ENCODE results near the gene RCE1.
A peak's percentile ranks its signal among the peaks of the same experiment; 100 is the strongest.

Gene RCE1

DNA sequence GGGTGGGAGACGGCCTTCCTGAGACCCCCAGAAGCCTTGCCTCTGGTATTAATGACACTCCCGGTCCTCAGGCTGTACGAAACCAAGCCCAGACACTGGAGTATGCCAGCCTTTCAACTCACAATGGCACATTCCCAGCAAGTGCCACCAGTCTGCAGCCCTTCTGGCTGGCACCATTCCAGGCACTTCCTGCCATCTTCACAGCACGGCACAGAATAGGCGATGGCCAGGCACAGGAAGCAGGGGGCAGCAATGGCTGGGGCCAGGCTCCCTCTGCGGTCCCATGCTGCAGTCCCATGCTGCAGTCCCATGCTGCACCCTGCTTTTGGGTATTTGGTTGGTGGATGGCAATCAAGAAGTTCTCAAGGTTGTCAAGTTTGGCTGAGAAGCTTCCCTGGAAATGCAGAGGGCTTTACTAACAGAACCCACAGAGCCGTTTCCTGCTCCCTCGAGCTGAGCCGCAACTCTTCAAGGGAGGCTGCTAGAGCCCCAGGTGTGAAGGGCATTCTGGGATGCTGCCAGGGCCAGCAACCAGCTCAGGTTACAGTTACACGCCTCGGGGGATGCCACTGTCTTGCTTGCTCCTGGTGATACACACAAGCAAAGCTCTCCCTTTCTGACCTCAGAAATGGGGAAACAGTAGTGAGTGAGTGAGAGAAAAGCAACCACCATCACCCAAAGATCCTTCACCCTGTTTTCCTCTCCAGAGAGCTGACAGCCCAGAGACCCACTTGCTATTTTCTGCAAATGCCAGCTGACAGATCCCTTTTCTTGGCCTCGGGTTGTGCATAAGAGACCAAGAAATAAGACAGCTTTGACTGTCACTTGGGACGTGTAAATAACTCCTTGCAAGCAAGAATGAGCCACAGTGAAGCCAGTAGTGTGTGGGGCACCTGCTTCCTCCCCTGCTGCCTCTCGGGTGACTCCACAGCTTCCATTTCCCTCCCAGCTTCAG, 37.5 kb downstream of the RCE1 start:
- H3K27me3 ChIP-seq (replicated peaks; ENCODE audit: control insufficient read depth, insufficient read depth, low read length, poor library complexity, severe bottlenecking), result no peaks in the 10 kb centered on the region
- H3K9me3 ChIP-seq (ENCODE audit: control insufficient read depth, low read length), result no peaks in the 10 kb centered on the region
- peaks cover 9% of the 10 kb centered on the region for H3K4me1 ChIP-seq (ENCODE audit: control insufficient read depth, insufficient read depth, low read length, poor library complexity, severe bottlenecking)
- H3K27ac ChIP-seq (ENCODE audit: insufficient read depth, low read length, poor library complexity, severe bottlenecking), result no peak overlapping the region
- H3K4me3 ChIP-seq (ENCODE audit: insufficient read depth, low read depth, low read length, poor library complexity, severe bottlenecking), result no peak overlapping the region
- DNase-seq, result no peak
- no peaks in the 10 kb centered on the region for H3K36me3 ChIP-seq (ENCODE audit: control insufficient read depth, insufficient read depth, low read length)

DNA sequence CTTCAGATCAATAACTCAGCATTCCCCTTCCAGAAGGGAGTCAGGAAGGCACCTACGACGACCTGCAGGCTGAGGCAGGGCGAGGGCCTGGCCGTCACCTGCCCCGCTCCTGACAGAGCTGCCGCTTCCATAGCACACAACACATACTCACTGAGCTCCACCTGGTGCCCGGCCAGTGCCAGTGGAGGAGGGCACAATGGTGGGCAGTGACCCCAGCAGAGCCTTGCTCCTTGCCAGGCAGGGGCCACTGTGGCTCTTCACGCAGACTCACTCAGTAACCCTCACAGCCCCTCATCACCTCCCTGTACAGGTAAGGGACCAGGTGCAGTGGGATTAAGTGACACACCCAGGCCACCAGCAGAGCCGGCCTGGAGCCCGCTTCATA, 38.2 kb downstream of the RCE1 start:
- no peak overlapping the region for H3K4me3 ChIP-seq (ENCODE audit: insufficient read depth, low read depth, low read length, poor library complexity, severe bottlenecking)
- no peaks in the 10 kb centered on the region for H3K27me3 ChIP-seq (replicated peaks; ENCODE audit: control insufficient read depth, insufficient read depth, low read length, poor library complexity, severe bottlenecking)
- H3K9me3 ChIP-seq (ENCODE audit: control insufficient read depth, low read length), result no peaks in the 10 kb centered on the region
- H3K4me1 ChIP-seq (ENCODE audit: control insufficient read depth, insufficient read depth, low read length, poor library complexity, severe bottlenecking), result peaks cover 9% of the 10 kb centered on the region
- H3K27ac ChIP-seq (ENCODE audit: insufficient read depth, low read length, poor library complexity, severe bottlenecking), result no peak overlapping the region
- H3K36me3 ChIP-seq (ENCODE audit: control insufficient read depth, insufficient read depth, low read length), result no peaks in the 10 kb centered on the region
- no peak for DNase-seq

DNA sequence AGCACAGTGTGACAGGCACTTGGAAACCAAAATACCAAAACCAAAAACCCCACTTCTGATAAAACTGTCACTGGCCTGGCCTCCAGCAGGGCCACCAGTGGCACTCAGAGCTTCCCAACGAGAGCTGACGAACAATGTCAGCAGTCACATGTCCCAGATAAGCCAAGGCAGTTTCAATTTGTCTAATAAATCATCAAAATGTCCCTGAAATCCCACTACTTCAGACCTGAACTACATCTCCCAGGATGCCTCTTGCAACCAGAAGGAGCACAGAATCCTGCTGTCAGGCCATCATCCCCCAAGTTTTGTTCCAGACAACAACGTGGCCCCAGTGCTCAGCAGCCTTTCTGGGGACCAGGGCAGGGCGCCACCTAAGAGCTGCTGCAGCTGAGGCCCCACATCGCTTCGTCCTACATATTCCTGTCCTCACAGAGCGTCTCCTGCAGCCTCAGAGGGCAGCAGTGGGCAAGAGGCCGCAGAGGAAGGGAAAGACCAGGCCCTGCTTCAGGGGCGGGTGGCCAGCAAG, 38.7 kb downstream of the RCE1 start:
- Histone ChIP-seq H3K36me3 (ENCODE audit: control insufficient read depth, insufficient read depth, low read length) (no peaks in the 10 kb centered on the region), H3K9me3 (ENCODE audit: control insufficient read depth, low read length) (no peaks in the 10 kb centered on the region), H3K27me3 (replicated peaks; ENCODE audit: control insufficient read depth, insufficient read depth, low read length, poor library complexity, severe bottlenecking) (no peaks in the 10 kb centered on the region), H3K4me3 (ENCODE audit: insufficient read depth, low read depth, low read length, poor library complexity, severe bottlenecking) (no peak overlapping the region), H3K27ac (ENCODE audit: insufficient read depth, low read length, poor library complexity, severe bottlenecking) (no peak overlapping the region), H3K4me1 (ENCODE audit: control insufficient read depth, insufficient read depth, low read length, poor library complexity, severe bottlenecking) (peaks cover 9% of the 10 kb centered on the region)
- no peak for DNase-seq

- Histone ChIP-seq H3K36me3 (ENCODE audit: control insufficient read depth, insufficient read depth, low read length) (no peaks in the 10 kb centered on the region), H3K4me1 (ENCODE audit: control insufficient read depth, insufficient read depth, low read length, poor library complexity, severe bottlenecking) (peaks cover 9% of the 10 kb centered on the region), H3K9me3 (ENCODE audit: control insufficient read depth, low read length) (no peaks in the 10 kb centered on the region), H3K4me3 (ENCODE audit: insufficient read depth, low read depth, low read length, poor library complexity, severe bottlenecking) (no peak overlapping the region), H3K27me3 (replicated peaks; ENCODE audit: control insufficient read depth, insufficient read depth, low read length, poor library complexity, severe bottlenecking) (no peaks in the 10 kb centered on the region), H3K27ac (ENCODE audit: insufficient read depth, low read length, poor library complexity, severe bottlenecking) (no peak overlapping the region)
- no peak for DNase-seq
These were observed 39.3 kb downstream of the RCE1 start for GRCh38 chr11:66882561-66883015.

DNA sequence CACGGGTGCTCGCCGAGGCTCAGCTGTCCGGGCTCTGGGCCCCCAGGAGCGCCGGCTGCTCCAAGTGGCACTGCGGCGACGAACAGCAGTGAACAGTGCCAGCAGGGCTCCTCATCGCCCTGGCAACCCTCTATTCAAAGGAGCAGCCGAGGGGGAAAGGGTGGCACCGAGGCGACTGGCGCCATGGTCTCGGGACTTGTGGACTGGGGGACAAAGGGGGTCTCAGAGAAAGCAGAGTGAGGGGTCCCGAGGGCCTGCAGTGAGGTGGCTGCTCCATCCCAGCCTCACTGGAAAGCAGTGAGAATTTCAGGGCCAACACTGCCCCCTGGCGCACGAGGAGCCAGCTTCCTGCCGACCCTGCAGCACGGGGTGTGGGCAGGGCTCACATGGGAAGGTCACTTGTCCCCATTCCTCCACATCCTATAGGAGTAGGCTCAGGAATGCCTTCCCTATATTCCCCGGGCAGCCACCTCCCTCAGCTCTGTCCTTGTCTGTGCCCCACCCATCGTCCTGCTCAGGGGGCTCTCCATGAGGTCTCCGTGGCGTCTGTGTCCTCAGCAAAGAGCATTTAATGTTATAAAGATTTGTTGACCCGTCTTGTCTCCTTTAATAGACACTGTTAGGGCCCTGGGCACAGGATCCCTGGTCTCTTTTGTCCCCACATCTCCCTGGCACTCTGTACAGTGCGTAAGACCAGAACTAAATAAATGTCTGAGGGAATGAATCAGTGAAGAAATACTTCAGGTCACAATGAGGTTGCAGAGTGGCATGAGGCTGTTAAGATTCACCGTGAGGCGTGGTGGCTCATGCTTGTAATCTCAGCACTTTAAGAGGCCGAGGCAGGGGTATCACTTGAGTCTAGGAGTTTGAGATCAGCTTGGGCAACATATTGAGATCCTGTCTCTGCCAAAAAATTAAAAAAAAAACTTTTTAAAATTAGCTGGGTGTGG, 40.0 kb downstream of the RCE1 start:
- H3K36me3 ChIP-seq (ENCODE audit: control insufficient read depth, insufficient read depth, low read length), result no peaks in the 10 kb centered on the region
- H3K4me1 ChIP-seq (ENCODE audit: control insufficient read depth, insufficient read depth, low read length, poor library complexity, severe bottlenecking), result peaks cover 9% of the 10 kb centered on the region
- no peaks in the 10 kb centered on the region for H3K9me3 ChIP-seq (ENCODE audit: control insufficient read depth, low read length)
- no peaks in the 10 kb centered on the region for H3K27me3 ChIP-seq (replicated peaks; ENCODE audit: control insufficient read depth, insufficient read depth, low read length, poor library complexity, severe bottlenecking)
- no peak overlapping the region for H3K27ac ChIP-seq (ENCODE audit: insufficient read depth, low read length, poor library complexity, severe bottlenecking)
- DNase-seq, result peak in 2 of 3 donors; percentile 19 to 27
- no peak overlapping the region for H3K4me3 ChIP-seq (ENCODE audit: insufficient read depth, low read depth, low read length, poor library complexity, severe bottlenecking)

- H3K36me3 ChIP-seq (ENCODE audit: control insufficient read depth, insufficient read depth, low read length), result no peaks in the 10 kb centered on the region
- no peak overlapping the region for H3K4me3 ChIP-seq (ENCODE audit: insufficient read depth, low read depth, low read length, poor library complexity, severe bottlenecking)
These were observed 41.2 kb downstream of the RCE1 start for GRCh38 chr11:66884443-66884842.

GRCh38 chr11:66885469-66885868, 42.2 kb downstream of the RCE1 start:
- no peak overlapping the region for H3K27ac ChIP-seq (ENCODE audit: insufficient read depth, low read length, poor library complexity, severe bottlenecking)
- DNase-seq, result no peak
- H3K4me3 ChIP-seq (ENCODE audit: insufficient read depth, low read depth, low read length, poor library complexity, severe bottlenecking), result no peak overlapping the region
- H3K4me1 ChIP-seq (ENCODE audit: control insufficient read depth, insufficient read depth, low read length, poor library complexity, severe bottlenecking), result peaks cover 5% of the 10 kb centered on the region
- H3K9me3 ChIP-seq (ENCODE audit: control insufficient read depth, low read length), result no peaks in the 10 kb centered on the region
- no peaks in the 10 kb centered on the region for H3K27me3 ChIP-seq (replicated peaks; ENCODE audit: control insufficient read depth, insufficient read depth, low read length, poor library complexity, severe bottlenecking)
- no peaks in the 10 kb centered on the region for H3K36me3 ChIP-seq (ENCODE audit: control insufficient read depth, insufficient read depth, low read length)

More at GRCh38 chr11:66884443-66884842, 41.2 kb downstream of the RCE1 start:
- no peak for DNase-seq
- H3K27ac ChIP-seq (ENCODE audit: insufficient read depth, low read length, poor library complexity, severe bottlenecking), result no peak overlapping the region
- H3K27me3 ChIP-seq (replicated peaks; ENCODE audit: control insufficient read depth, insufficient read depth, low read length, poor library complexity, severe bottlenecking), result no peaks in the 10 kb centered on the region
- peaks cover 9% of the 10 kb centered on the region for H3K4me1 ChIP-seq (ENCODE audit: control insufficient read depth, insufficient read depth, low read length, poor library complexity, severe bottlenecking)
- H3K9me3 ChIP-seq (ENCODE audit: control insufficient read depth, low read length), result no peaks in the 10 kb centered on the region

GRCh38 chr11:66885950-66886440, 42.8 kb downstream of the RCE1 start:
- no peak overlapping the region for H3K4me3 ChIP-seq (ENCODE audit: insufficient read depth, low read depth, low read length, poor library complexity, severe bottlenecking)
- H3K27me3 ChIP-seq (replicated peaks; ENCODE audit: control insufficient read depth, insufficient read depth, low read length, poor library complexity, severe bottlenecking), result no peaks in the 10 kb centered on the region
- H3K4me1 ChIP-seq (ENCODE audit: control insufficient read depth, insufficient read depth, low read length, poor library complexity, severe bottlenecking), result no peaks in the 10 kb centered on the region
- H3K36me3 ChIP-seq (ENCODE audit: control insufficient read depth, insufficient read depth, low read length), result no peaks in the 10 kb centered on the region
- H3K27ac ChIP-seq (ENCODE audit: insufficient read depth, low read length, poor library complexity, severe bottlenecking), result no peak overlapping the region
- no peak for DNase-seq
- no peaks in the 10 kb centered on the region for H3K9me3 ChIP-seq (ENCODE audit: control insufficient read depth, low read length)

DNA sequence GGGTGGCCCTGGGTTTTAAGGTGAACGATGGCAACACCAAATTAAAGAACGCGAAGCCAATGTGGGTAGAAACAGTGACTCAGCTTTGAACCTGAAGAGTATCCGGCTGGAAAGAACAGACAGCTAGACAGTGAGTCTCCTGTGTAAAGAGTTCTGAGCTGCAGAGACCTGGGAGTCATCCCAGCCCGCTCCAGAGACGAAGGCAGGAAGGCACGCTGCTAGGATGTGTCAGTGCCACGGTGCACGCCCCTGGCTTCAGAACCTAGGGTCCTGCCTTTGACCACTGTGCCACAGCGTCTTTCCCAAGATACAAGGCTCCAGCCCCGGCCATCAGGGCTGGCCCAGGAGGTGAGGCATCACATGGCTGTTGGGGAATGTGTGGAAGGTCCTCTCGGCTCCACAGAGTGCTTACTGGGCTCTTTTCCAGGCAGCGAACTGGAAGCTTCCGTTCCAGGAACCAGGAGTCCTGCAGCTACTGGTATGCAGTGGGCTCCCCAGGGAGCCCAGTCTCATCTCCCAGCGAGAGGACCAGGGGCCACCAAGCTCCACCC, 43.5 kb downstream of the RCE1 start:
- Histone ChIP-seq H3K27me3 (replicated peaks; ENCODE audit: control insufficient read depth, insufficient read depth, low read length, poor library complexity, severe bottlenecking) (no peaks in the 10 kb centered on the region), H3K4me3 (ENCODE audit: insufficient read depth, low read depth, low read length, poor library complexity, severe bottlenecking) (no peak overlapping the region), H3K9me3 (ENCODE audit: control insufficient read depth, low read length) (no peaks in the 10 kb centered on the region), H3K27ac (ENCODE audit: insufficient read depth, low read length, poor library complexity, severe bottlenecking) (no peak overlapping the region), H3K4me1 (ENCODE audit: control insufficient read depth, insufficient read depth, low read length, poor library complexity, severe bottlenecking) (no peaks in the 10 kb centered on the region), H3K36me3 (ENCODE audit: control insufficient read depth, insufficient read depth, low read length) (no peaks in the 10 kb centered on the region)
- DNase-seq, result no peak
